Tibial artery (tissue), 4 donors: ENCODE data around the gene AKR1B15.
A peak's percentile ranks its signal among the peaks of the same experiment; 100 is the strongest.

Source experiments
- DNase-seq, 2 donors: peaks; one replicate each; pipeline ENCODE4 v3.0.0-alpha.2; 2019
- H3K27ac ChIP-seq, 2 donors: fragments of 200-600 bp; sonication (generic) in 1 of 2; 1 replicate in 1 of 2; 2 replicates in 1 of 2; pipeline ENCODE4 v1.5.1; 2018 to 2019; ENCODE audit warnings: mild to moderate bottlenecking in 1 of 2
- H3K27me3 ChIP-seq, 2 donors: fragments of 200-600 bp; sonication (generic) in 1 of 2; one replicate each; pipeline versions ENCODE4 v1.5.1 to v1.6.0; 2016 to 2019
- H3K36me3 ChIP-seq, 3 donors: fragments of 200-600 bp; sonication (generic) in 2 of 3; one replicate each; pipeline ENCODE4 v1.5.1; 2016 to 2019; ENCODE audit warnings: mild to moderate bottlenecking in 2 of 3
- H3K4me1 ChIP-seq, 4 donors: fragments of 200-600 bp; sonication (generic) in 2 of 4; 1 replicate in 3 of 4; 2 replicates in 1 of 4; pipeline ENCODE4 v1.5.1; 2016 to 2019
- H3K4me3 ChIP-seq, 2 donors: fragments of 200-600 bp; sonication (generic) in 1 of 2; 1 replicate in 1 of 2; 2 replicates in 1 of 2; pipeline ENCODE4 v1.5.1; 2018 to 2019; ENCODE audit warnings: mild to moderate bottlenecking in 2 of 2
- H3K9me3 ChIP-seq, 3 donors: fragments of 200-600 bp; sonication (generic) in 1 of 3; one replicate each; pipeline ENCODE4 v1.5.1; 2016 to 2019
- CTCF ChIP-seq, 2 experiments: fragments of 200-600 bp in 1 of 2; fragments of 450-650 bp in 1 of 2; IDR thresholded peaks; one replicate each; pipeline ENCODE4 v1.5.1; 2017 to 2019; ENCODE audit warnings: antibody characterized with exemption in 2 of 2, mild to moderate bottlenecking in 1 of 2, moderate library complexity in 1 of 2
- intact Hi-C: fragments of 100-400 bp; cut with DNase I; formaldehyde crosslinking; loops from one replicate; pipeline ENCODE4 v1.15.0; 2023; ENCODE audit warnings: low total_unique reads

AKR1B15 gene

GRCh38 chr7:134527979-134528371 lies 20.9 kb upstream of the AKR1B15 start:
- H3K4me1 ChIP-seq: peaks cover 0 to 9% (median 3%) of the 10 kb centered on the region in 4 donors
- no peak overlapping the region for H3K4me3 ChIP-seq
- no peak overlapping the region for H3K27ac ChIP-seq
- no peaks in the 10 kb centered on the region for H3K36me3 ChIP-seq
- H3K27me3 ChIP-seq: peaks cover 0 to 7% of the 10 kb centered on the region in 2 donors
- TF ChIP-seq CTCF (IDR thresholded peaks at IDR 0.05): no peak
- H3K9me3 ChIP-seq: no peaks in the 10 kb centered on the region
- DNase-seq: peak; percentile 67 to 74
- intact Hi-C loops: no loop called here

GRCh38 chr7:134528749-134529148 lies 20.2 kb upstream of the AKR1B15 start:
- Histone ChIP-seq H3K27ac (no peak overlapping the region), H3K4me1 (peaks cover 0 to 9% (median 3%) of the 10 kb centered on the region in 4 donors), H3K36me3 (no peaks in the 10 kb centered on the region), H3K9me3 (no peaks in the 10 kb centered on the region), H3K4me3 (no peak overlapping the region), H3K27me3 (peaks cover 0 to 7% of the 10 kb centered on the region in 2 donors)
- no peak for DNase-seq
- intact Hi-C loops: no loop called here
- no peak for TF ChIP-seq CTCF (IDR thresholded peaks at IDR 0.05)

- DNase-seq: no peak
- Histone ChIP-seq H3K27ac (no peak overlapping the region), H3K36me3 (no peaks in the 10 kb centered on the region), H3K9me3 (no peaks in the 10 kb centered on the region), H3K4me1 (peaks cover 0 to 9% (median 3%) of the 10 kb centered on the region in 4 donors), H3K27me3 (peaks cover 0 to 7% of the 10 kb centered on the region in 2 donors), H3K4me3 (no peak overlapping the region)
- intact Hi-C loops: no loop called here
- no peak for TF ChIP-seq CTCF (IDR thresholded peaks at IDR 0.05)
Observed at GRCh38 chr7:134530460-134530859, 18.4 kb upstream of the AKR1B15 start.

GRCh38 chr7:134532180-134532953 lies 16.5 kb upstream of the AKR1B15 start:
- intact Hi-C loops: no loop called here
- no peak for DNase-seq
- H3K4me1 ChIP-seq: peaks cover 0 to 6% (median 2%) of the 10 kb centered on the region in 4 donors
- TF ChIP-seq CTCF (IDR thresholded peaks at IDR 0.05): no peak
- H3K4me3 ChIP-seq: no peak overlapping the region
- no peak overlapping the region for H3K27ac ChIP-seq
- H3K36me3 ChIP-seq: no peaks in the 10 kb centered on the region
- peaks cover 0 to 7% of the 10 kb centered on the region in 2 donors for H3K27me3 ChIP-seq
- no peaks in the 10 kb centered on the region for H3K9me3 ChIP-seq

GRCh38 chr7:134532954-134533218 lies 16.0 kb upstream of the AKR1B15 start:
- H3K4me3 ChIP-seq: no peak overlapping the region
- TF ChIP-seq CTCF (IDR thresholded peaks at IDR 0.05): no peak
- no peak for DNase-seq
- peaks cover 0 to 1% (median 0%) of the 10 kb centered on the region in 4 donors for H3K4me1 ChIP-seq
- no peak overlapping the region for H3K27ac ChIP-seq
- H3K36me3 ChIP-seq: no peaks in the 10 kb centered on the region
- H3K9me3 ChIP-seq: no peaks in the 10 kb centered on the region
- intact Hi-C loops: no loop called here
- peaks cover 0 to 5% of the 10 kb centered on the region in 2 donors for H3K27me3 ChIP-seq
